Mammary epithelial cell (primary cell): ENCODE results near the gene TSPAN9.

Experiments used
- EZH2 ChIP-seq: IDR thresholded peaks from 2 replicates; pipeline ENCODE4 v1.6.1; 2012; ENCODE audit warnings: low read length, inconsistent platforms, borderline replicate concordance
- TF ChIP-seq, protein P1 (sequence below), 2 donors: IDR thresholded peaks in 1 of 2; conservative IDR thresholded peaks in 1 of 2; 2 replicates each; pipeline ENCODE4 v1.5.1; 2011 to 2012; ENCODE audit warnings: inconsistent platforms in 2 of 2, low read length in 2 of 2, mild to moderate bottlenecking in 2 of 2, control low read depth in 1 of 2, low read depth in 1 of 2; ENCODE audit not compliant: insufficient read depth in 1 of 2; ENCODE audit errors: extremely low read depth in 1 of 2

DNA sequence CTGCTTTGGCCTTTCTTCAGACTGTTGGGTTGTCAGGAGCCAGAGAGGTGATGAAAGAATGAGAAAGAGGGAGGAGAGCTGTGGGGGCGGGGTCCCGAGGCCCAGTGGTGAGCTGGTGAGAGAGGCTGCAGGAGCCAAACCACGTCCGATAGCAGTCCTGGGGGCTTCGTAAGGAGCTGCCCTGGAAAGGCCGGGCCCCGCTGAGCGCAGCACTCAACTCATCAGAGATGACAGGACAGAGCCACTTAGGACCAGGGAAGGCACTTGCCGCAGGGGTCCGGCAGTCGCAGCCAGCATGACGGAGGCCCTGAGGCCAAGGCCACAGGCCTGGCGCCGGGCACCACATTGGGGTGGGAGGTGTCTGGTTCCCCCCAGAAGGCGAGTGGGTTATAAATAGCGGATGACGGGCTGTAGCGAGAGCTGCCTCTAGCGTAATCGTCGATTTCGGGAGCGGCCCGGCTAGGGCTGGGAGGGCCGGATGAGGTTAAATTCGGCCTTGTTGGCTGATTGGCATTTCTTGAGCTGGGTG, 179.0 kb downstream of the TSPAN9 start:
- TF ChIP-seq, protein P1, sequence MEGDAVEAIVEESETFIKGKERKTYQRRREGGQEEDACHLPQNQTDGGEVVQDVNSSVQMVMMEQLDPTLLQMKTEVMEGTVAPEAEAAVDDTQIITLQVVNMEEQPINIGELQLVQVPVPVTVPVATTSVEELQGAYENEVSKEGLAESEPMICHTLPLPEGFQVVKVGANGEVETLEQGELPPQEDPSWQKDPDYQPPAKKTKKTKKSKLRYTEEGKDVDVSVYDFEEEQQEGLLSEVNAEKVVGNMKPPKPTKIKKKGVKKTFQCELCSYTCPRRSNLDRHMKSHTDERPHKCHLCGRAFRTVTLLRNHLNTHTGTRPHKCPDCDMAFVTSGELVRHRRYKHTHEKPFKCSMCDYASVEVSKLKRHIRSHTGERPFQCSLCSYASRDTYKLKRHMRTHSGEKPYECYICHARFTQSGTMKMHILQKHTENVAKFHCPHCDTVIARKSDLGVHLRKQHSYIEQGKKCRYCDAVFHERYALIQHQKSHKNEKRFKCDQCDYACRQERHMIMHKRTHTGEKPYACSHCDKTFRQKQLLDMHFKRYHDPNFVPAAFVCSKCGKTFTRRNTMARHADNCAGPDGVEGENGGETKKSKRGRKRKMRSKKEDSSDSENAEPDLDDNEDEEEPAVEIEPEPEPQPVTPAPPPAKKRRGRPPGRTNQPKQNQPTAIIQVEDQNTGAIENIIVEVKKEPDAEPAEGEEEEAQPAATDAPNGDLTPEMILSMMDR (conservative IDR thresholded peaks at IDR 0.05 in 1 of 2, IDR thresholded peaks at IDR 0.05 in 1 of 2; ENCODE audit: extremely low read depth in 1 of 2, insufficient read depth in 1 of 2, low read depth in 1 of 2, low read length in 2 of 2) = no peak
- no peak for TF ChIP-seq EZH2
